ENCODE results near the gene SMU1.

- TF ChIP-seq CTCF (IDR thresholded peaks at IDR 0.05 in 2 of 3, conservative IDR thresholded peaks at IDR 0.05 in 1 of 3; ENCODE audit: borderline replicate concordance in 1 of 3, insufficient read depth in 1 of 3, low read depth in 2 of 3, low read length in 2 of 3) (no peak), EGR1 (IDR thresholded peaks at IDR 0.05; ENCODE audit: low read depth) (no peak), RAD21 (IDR thresholded peaks at IDR 0.05; ENCODE audit: low read depth) (no peak), REST (IDR thresholded peaks at IDR 0.05; ENCODE audit: low read depth) (no peak), ATF3 (IDR thresholded peaks at IDR 0.05) (no peak), POLR2AphosphoS5 (IDR thresholded peaks at IDR 0.05; ENCODE audit: low read depth, low read length) (no peak), SIN3A (IDR thresholded peaks at IDR 0.05; ENCODE audit: low read depth) (no peak), POLR2A (IDR thresholded peaks at IDR 0.05; ENCODE audit: borderline replicate concordance, extremely low read depth, insufficient read depth, insufficient read length) (no peak), JUND (IDR thresholded peaks at IDR 0.05) (no peak)
These were observed 31.3 kb upstream of the SMU1 start for GRCh38 chr9:33107762-33108161.

Data from HCT116 (cell line).